HepG2 (cell line): ENCODE results near the gene TOR4A. TPM values are rescaled to one million over a fixed set of nuclear protein-coding genes. Genes with fewer than 3 reads are reported as not detected.

ENCODE experiments used
- ATF1 ChIP-seq: IDR thresholded peaks from 2 replicates; pipeline ENCODE4 v1.6.1; 2016; ENCODE audit warnings: mild to moderate bottlenecking, control low read depth
- BHLHE40 ChIP-seq: IDR thresholded peaks from 2 replicates; pipeline ENCODE4 v1.6.1; 2011; ENCODE audit warnings: low read length, improper control_type of control experiment
- CEBPG ChIP-seq: IDR thresholded peaks from 2 replicates; pipeline ENCODE4 v1.6.1; 2016
- DR1 ChIP-seq: sonication (generic); formaldehyde crosslinking; IDR thresholded peaks from 2 replicates; pipeline ENCODE4 v1.8.0; 2021; ENCODE audit warnings: mild to moderate bottlenecking, missing genetic modification reagents, inconsistent platforms
- FOSL1 ChIP-seq: sonication (generic); formaldehyde crosslinking; IDR thresholded peaks from 2 replicates; pipeline ENCODE4 v1.9.0; 2021; ENCODE audit warnings: missing genetic modification reagents, borderline replicate concordance
- HDAC1 ChIP-seq: sonication (generic); formaldehyde crosslinking; IDR thresholded peaks from 2 replicates; pipeline ENCODE4 v1.5.1; 2020; ENCODE audit warnings: mild to moderate bottlenecking, missing genetic modification reagents
- JUND ChIP-seq: sonication (generic); formaldehyde crosslinking; IDR thresholded peaks from 2 replicates; pipeline ENCODE4 v1.8.0; 2022; ENCODE audit warnings: mild to moderate bottlenecking, missing genetic modification reagents
- KAT2B ChIP-seq: fragments of 150-350 bp; IDR thresholded peaks from 2 replicates; pipeline ENCODE4 v1.6.1; 2014; ENCODE audit warnings: low read depth, low read length, borderline replicate concordance
- NCOR1 ChIP-seq: fragments of 200-600 bp; sonication (generic); IDR thresholded peaks from 2 replicates; pipeline ENCODE4 v1.7.0; 2017; ENCODE audit warnings: antibody characterized with exemption, low read length, borderline replicate concordance
- PHF5A ChIP-seq: IDR thresholded peaks from one replicate; pipeline ENCODE4 v1.6.1; 2018; ENCODE audit warnings: low read depth, missing genetic modification reagents; ENCODE audit not compliant: unreplicated experiment
- PITX1 ChIP-seq: sonication (generic); formaldehyde crosslinking; IDR thresholded peaks from 2 replicates; pipeline ENCODE4 v1.5.1; 2020; ENCODE audit warnings: mild to moderate bottlenecking, missing genetic modification reagents
- POGZ ChIP-seq: sonication (generic); formaldehyde crosslinking; IDR thresholded peaks from 2 replicates; pipeline ENCODE4 v1.4.0; 2020; ENCODE audit warnings: mild to moderate bottlenecking, missing genetic modification reagents
- RFXAP ChIP-seq: sonication (generic); formaldehyde crosslinking; IDR thresholded peaks from 2 replicates; pipeline ENCODE4 v1.4.0; 2020; ENCODE audit warnings: missing genetic modification reagents, borderline replicate concordance
- RNF2 ChIP-seq: fragments of 450-650 bp; conservative IDR thresholded peaks from 2 replicates; pipeline ENCODE4 v1.6.1; 2016; ENCODE audit warnings: low read depth
- SIX4 ChIP-seq: sonication (generic); formaldehyde crosslinking; IDR thresholded peaks from 2 replicates; pipeline ENCODE4 v1.4.0; 2020; ENCODE audit warnings: missing genetic modification reagents
- TAF15 ChIP-seq: fragments of 200-400 bp; formaldehyde crosslinking; IDR thresholded peaks from one replicate; pipeline ENCODE4 v1.6.1; 2018; ENCODE audit warnings: mild to moderate bottlenecking, low read depth, low read length; ENCODE audit not compliant: poor library complexity, severe bottlenecking
- ZC3H4 ChIP-seq: sonication (generic); formaldehyde crosslinking; IDR thresholded peaks from 2 replicates; pipeline ENCODE4 v1.4.0; 2020; ENCODE audit warnings: missing genetic modification reagents, borderline replicate concordance
- ZNF841 ChIP-seq: sonication (generic); formaldehyde crosslinking; IDR thresholded peaks from 2 replicates; pipeline ENCODE4 v1.8.1; 2023; ENCODE audit warnings: missing genetic modification reagents, borderline replicate concordance
- polyA plus RNA-seq, 8 experiments: library from polyadenylated mRNA; depleted of rRNA in 3 of 8; stranded (reverse) in 7 of 8; unstranded in 1 of 8; fragments of >200 nt; fragmentation: Illumina TruSeq in 4 of 8; extraction: Trizol in 4 of 8; gene quantifications; 2 replicates each; pipeline versions ENCODE4 v1.2.1 to v1.2.3, GENCODE V29; 2011 to 2016; ENCODE audit warnings: low read depth in 4 of 8, missing spikeins in 1 of 8, mixed read lengths in 1 of 8; ENCODE audit not compliant: insufficient read depth in 1 of 8
- total RNA-seq, 5 experiments: library from RNA; depleted of rRNA; stranded (reverse); fragments of >200 nt; fragmentation: Illumina TruSeq; extraction: Trizol; gene quantifications; 2 replicates each; pipeline ENCODE4 v1.2.3, GENCODE V29; 2016; ENCODE audit warnings: low read depth in 1 of 5
- TF ChIP-seq, protein P1 (sequence below): IDR thresholded peaks from 2 replicates; pipeline ENCODE4 v1.6.1; 2018; ENCODE audit warnings: missing genetic modification reagents, mild to moderate bottlenecking, missing compliant biosample characterization
- TF ChIP-seq, protein P2 (sequence below): IDR thresholded peaks from 2 replicates; pipeline ENCODE4 v1.6.1; 2016; ENCODE audit warnings: missing compliant biosample characterization, missing genetic modification reagents, borderline replicate concordance
- TF ChIP-seq, protein P3 (sequence below): sonication (generic); formaldehyde crosslinking; IDR thresholded peaks from 2 replicates; pipeline ENCODE4 v1.4.0; 2020; ENCODE audit warnings: missing genetic modification reagents, borderline replicate concordance
- TF ChIP-seq, protein P4 (sequence below): IDR thresholded peaks from 2 replicates; pipeline ENCODE4 v1.6.1; 2016; ENCODE audit warnings: control low read depth
- TF ChIP-seq, protein P5 (sequence below): sonication (generic); formaldehyde crosslinking; IDR thresholded peaks from 2 replicates; pipeline ENCODE4 v1.4.0; 2020; ENCODE audit warnings: missing genetic modification reagents

Gene TOR4A
- total and polyA plus RNA-seq, 2 of the 13 experiments (the other 11 are each of a cell fraction or from before 2014, with no cell fraction given) = 11.1 to 14.2 TPM

DNA sequence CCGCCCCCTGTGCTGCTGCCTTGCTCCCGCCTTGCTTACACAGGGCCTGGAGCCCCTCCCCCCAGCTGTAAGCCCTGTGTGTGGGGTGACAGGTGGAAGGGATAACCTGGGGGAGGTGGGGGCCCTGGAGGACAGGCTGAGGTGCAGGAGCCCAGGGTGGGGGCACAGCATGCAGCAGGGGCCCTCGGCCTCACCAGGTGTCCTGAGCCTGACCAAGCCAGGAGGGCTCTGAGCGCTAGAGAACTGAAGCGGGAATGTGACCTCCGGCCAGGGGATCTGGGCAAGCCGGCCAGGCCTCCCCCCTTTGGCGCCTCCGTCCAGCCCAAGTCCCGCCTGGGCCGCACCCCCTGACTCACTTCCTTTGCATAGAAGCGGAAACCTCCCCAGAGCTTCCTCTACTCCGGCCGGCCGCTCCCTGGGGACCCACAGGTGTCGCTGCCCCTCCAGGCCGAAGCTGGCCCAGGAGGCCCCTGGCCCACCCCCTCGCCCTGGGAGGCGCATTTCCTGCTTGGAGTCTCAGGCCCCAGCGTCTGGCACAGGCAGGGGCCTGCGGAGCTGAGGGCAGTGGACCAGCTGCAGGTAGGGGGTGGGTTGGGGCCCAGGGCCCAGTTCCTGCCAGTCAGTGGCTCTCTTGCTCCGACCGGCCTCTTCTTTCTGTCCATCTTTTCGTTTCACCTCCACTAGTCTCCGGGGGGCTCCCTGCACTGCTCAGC lies at the start of gene TOR4A (continued):
- TF ChIP-seq PITX1 (CRISPR knock-in tag) = peak; percentile 45; the same call in 1 of the 2 replicates
- TF ChIP-seq CEBPG (CRISPR knock-in tag) = no peak
- no peak for TF ChIP-seq KAT2B
- TF ChIP-seq ZNF841 = no peak
- no peak for TF ChIP-seq BHLHE40
- no peak for TF ChIP-seq SIX4 (CRISPR knock-in tag)
- no peak; the same call in none of the 2 replicates for TF ChIP-seq JUND (CRISPR knock-in tag)
- TF ChIP-seq POGZ = no peak; the same call in 1 of the 2 replicates
- peak; percentile 83 for TF ChIP-seq HDAC1 (CRISPR knock-in tag)
- TF ChIP-seq RNF2 = 0 out of 2 replicates have a peak, but pooled peaks have one; percentile 39
- no peak for TF ChIP-seq PHF5A (CRISPR knock-in tag)
- TF ChIP-seq, protein P1, sequence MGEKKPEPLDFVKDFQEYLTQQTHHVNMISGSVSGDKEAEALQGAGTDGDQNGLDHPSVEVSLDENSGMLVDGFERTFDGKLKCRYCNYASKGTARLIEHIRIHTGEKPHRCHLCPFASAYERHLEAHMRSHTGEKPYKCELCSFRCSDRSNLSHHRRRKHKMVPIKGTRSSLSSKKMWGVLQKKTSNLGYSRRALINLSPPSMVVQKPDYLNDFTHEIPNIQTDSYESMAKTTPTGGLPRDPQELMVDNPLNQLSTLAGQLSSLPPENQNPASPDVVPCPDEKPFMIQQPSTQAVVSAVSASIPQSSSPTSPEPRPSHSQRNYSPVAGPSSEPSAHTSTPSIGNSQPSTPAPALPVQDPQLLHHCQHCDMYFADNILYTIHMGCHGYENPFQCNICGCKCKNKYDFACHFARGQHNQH (CRISPR knock-in tag) = peak; percentile 84; the same call in 1 of the 2 replicates
- no peak for TF ChIP-seq ATF1 (CRISPR knock-in tag)
- TF ChIP-seq, protein P2, sequence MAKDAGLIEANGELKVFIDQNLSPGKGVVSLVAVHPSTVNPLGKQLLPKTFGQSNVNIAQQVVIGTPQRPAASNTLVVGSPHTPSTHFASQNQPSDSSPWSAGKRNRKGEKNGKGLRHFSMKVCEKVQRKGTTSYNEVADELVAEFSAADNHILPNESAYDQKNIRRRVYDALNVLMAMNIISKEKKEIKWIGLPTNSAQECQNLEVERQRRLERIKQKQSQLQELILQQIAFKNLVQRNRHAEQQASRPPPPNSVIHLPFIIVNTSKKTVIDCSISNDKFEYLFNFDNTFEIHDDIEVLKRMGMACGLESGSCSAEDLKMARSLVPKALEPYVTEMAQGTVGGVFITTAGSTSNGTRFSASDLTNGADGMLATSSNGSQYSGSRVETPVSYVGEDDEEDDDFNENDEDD (CRISPR knock-in tag) = peak; percentile 73; the same call in 1 of the 2 replicates
- TF ChIP-seq, protein P3, sequence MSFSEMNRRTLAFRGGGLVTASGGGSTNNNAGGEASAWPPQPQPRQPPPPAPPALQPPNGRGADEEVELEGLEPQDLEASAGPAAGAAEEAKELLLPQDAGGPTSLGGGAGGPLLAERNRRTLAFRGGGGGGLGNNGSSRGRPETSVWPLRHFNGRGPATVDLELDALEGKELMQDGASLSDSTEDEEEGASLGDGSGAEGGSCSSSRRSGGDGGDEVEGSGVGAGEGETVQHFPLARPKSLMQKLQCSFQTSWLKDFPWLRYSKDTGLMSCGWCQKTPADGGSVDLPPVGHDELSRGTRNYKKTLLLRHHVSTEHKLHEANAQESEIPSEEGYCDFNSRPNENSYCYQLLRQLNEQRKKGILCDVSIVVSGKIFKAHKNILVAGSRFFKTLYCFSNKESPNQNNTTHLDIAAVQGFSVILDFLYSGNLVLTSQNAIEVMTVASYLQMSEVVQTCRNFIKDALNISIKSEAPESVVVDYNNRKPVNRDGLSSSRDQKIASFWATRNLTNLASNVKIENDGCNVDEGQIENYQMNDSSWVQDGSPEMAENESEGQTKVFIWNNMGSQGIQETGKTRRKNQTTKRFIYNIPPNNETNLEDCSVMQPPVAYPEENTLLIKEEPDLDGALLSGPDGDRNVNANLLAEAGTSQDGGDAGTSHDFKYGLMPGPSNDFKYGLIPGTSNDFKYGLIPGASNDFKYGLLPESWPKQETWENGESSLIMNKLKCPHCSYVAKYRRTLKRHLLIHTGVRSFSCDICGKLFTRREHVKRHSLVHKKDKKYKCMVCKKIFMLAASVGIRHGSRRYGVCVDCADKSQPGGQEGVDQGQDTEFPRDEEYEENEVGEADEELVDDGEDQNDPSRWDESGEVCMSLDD (CRISPR knock-in tag) = peak; percentile 88
- TF ChIP-seq, protein P4, sequence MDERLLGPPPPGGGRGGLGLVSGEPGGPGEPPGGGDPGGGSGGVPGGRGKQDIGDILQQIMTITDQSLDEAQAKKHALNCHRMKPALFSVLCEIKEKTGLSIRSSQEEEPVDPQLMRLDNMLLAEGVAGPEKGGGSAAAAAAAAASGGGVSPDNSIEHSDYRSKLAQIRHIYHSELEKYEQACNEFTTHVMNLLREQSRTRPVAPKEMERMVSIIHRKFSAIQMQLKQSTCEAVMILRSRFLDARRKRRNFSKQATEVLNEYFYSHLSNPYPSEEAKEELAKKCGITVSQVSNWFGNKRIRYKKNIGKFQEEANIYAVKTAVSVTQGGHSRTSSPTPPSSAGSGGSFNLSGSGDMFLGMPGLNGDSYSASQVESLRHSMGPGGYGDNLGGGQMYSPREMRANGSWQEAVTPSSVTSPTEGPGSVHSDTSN = no peak
- no peak; the same call in 1 of the 2 replicates for TF ChIP-seq FOSL1 (CRISPR knock-in tag)
- TF ChIP-seq, protein P5, sequence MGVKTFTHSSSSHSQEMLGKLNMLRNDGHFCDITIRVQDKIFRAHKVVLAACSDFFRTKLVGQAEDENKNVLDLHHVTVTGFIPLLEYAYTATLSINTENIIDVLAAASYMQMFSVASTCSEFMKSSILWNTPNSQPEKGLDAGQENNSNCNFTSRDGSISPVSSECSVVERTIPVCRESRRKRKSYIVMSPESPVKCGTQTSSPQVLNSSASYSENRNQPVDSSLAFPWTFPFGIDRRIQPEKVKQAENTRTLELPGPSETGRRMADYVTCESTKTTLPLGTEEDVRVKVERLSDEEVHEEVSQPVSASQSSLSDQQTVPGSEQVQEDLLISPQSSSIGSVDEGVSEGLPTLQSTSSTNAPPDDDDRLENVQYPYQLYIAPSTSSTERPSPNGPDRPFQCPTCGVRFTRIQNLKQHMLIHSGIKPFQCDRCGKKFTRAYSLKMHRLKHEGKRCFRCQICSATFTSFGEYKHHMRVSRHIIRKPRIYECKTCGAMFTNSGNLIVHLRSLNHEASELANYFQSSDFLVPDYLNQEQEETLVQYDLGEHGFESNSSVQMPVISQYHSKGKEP = no peak
- no peak for TF ChIP-seq RFXAP (CRISPR knock-in tag)
- no peak for TF ChIP-seq NCOR1
- TF ChIP-seq TAF15 = no peak
- TF ChIP-seq ZC3H4 (CRISPR knock-in tag) = no peak
- TF ChIP-seq DR1 (CRISPR knock-in tag) = peak; percentile 71
